ENCODE data around the gene CAMSAP3. TPM values are rescaled to one million over a fixed set of nuclear protein-coding genes. Genes with fewer than 3 reads are reported as not detected.

The CAMSAP3 gene
- total and polyA plus RNA-seq, 2 donors (not counting 1 experiment from before 2014, with no cell fraction given), result 1.0 to 1.3 TPM

GRCh38 chr19:7635670-7636069, 40.0 kb downstream of the CAMSAP3 start:
- ChIA-PET CTCF (interaction anchor here (1.8 kb wide), 1 partner anchor 17 kb away, joined by 5 read pairs; no protein-coding TSS in a partner anchor), POLR2A (interaction anchor here (0.5 to 1.2 kb wide), 2 partner anchors 9 to 14 kb away, joined by 3 read pairs; no protein-coding TSS in a partner anchor)
- no peak overlapping the region for H3K27ac ChIP-seq (ENCODE audit: low read length in 2 of 2)
- H3K9me3 Mint-ChIP-seq (ENCODE audit: insufficient read depth), result no peaks in the 10 kb centered on the region
- peak overlapping the region; percentile 97 for H3K4me2 ChIP-seq (replicated peaks; ENCODE audit: low read depth, low read length, poor library complexity, severe bottlenecking)
- peaks cover 0 to 7% (median 0%) of the 10 kb centered on the region in 3 donors for H3K9me3 ChIP-seq (ENCODE audit: control extremely low read depth in 1 of 3, control insufficient read depth in 2 of 3, insufficient read depth in 1 of 3, low read length in 2 of 3)
- peaks cover 5% of the 10 kb centered on the region for H4K20me1 ChIP-seq (ENCODE audit: control insufficient read depth, insufficient read depth, low read length, poor library complexity, severe bottlenecking)
- WGBS (ENCODE audit: insufficient coverage), result no CpG with 5 or more reads among the region's 6 CpGs
- peaks cover 46% of the 10 kb centered on the region for H3K4me1 Mint-ChIP-seq
- H3K9ac ChIP-seq (ENCODE audit: low read length), result no peak overlapping the region
- peaks cover 77% of the 10 kb centered on the region for H3K79me2 ChIP-seq (ENCODE audit: control insufficient read depth, insufficient read depth, low read length)
- no peak overlapping the region for H2AFZ ChIP-seq (ENCODE audit: insufficient read depth, low read depth, low read length, poor library complexity, severe bottlenecking)
- intact Hi-C loops (cut with micrococcal nuclease), result no loop called here
- peaks cover 4 to 21% of the 10 kb centered on the region in 2 experiments for H3K36me3 ChIP-seq (replicated peaks in 1 of 2; ENCODE audit: control extremely low read depth in 1 of 2, control insufficient read depth in 1 of 2, extremely low read depth in 1 of 2, insufficient read depth in 2 of 2, low read length in 1 of 2)
- H3K4me3 Mint-ChIP-seq, result peak overlapping the region; percentile 80
- TF ChIP-seq EZH2 (IDR thresholded peaks at IDR 0.05; ENCODE audit: borderline replicate concordance, insufficient read depth, low read depth, low read length, poor library complexity, severe bottlenecking) (no peak), CTCF (IDR thresholded peaks at IDR 0.05) (no peak)
- H3K27me3 ChIP-seq (replicated peaks in 1 of 4; ENCODE audit: control extremely low read depth in 1 of 4, control insufficient read depth in 3 of 4, insufficient read depth in 4 of 4, low read length in 3 of 4), result no peaks in the 10 kb centered on the region
- no peaks in the 10 kb centered on the region for H3K27me3 Mint-ChIP-seq
- H3K4me3 ChIP-seq (ENCODE audit: control extremely low read depth in 1 of 5, extremely low read depth in 1 of 5, insufficient read depth in 1 of 5, low read depth in 2 of 5, low read length in 4 of 5), result no peak overlapping the region
- no peak for DNase-seq
- H3K4me1 ChIP-seq (ENCODE audit: control insufficient read depth in 2 of 2, insufficient read depth in 2 of 2, low read length in 2 of 2), result peaks cover 19 to 23% of the 10 kb centered on the region in 2 donors
- H3K27ac Mint-ChIP-seq, result peak overlapping the region; percentile 86
- ATAC-seq (ENCODE audit: low read depth), result no peak

GRCh38 chr19:7636317-7636690, 40.6 kb downstream of the CAMSAP3 start:
- Histone ChIP-seq H3K4me1 (ENCODE audit: control insufficient read depth in 2 of 2, insufficient read depth in 2 of 2, low read length in 2 of 2) (peaks cover 17 to 21% of the 10 kb centered on the region in 2 donors), H3K27me3 (replicated peaks in 1 of 4; ENCODE audit: control extremely low read depth in 1 of 4, control insufficient read depth in 3 of 4, insufficient read depth in 4 of 4, low read length in 3 of 4) (no peaks in the 10 kb centered on the region), H3K36me3 (replicated peaks in 1 of 2; ENCODE audit: control extremely low read depth in 1 of 2, control insufficient read depth in 1 of 2, extremely low read depth in 1 of 2, insufficient read depth in 2 of 2, low read length in 1 of 2) (peaks cover 4 to 27% of the 10 kb centered on the region in 2 experiments), H3K27ac (ENCODE audit: low read length in 2 of 2) (peak overlapping the region; percentile 68 to 93), H3K79me2 (ENCODE audit: control insufficient read depth, insufficient read depth, low read length) (peaks cover 72% of the 10 kb centered on the region), H3K9me3 (ENCODE audit: control extremely low read depth in 1 of 3, control insufficient read depth in 2 of 3, insufficient read depth in 1 of 3, low read length in 2 of 3) (peaks cover 0 to 7% (median 0%) of the 10 kb centered on the region in 3 donors), H3K4me2 (replicated peaks; ENCODE audit: low read depth, low read length, poor library complexity, severe bottlenecking) (peak overlapping the region; percentile 97), H3K9ac (ENCODE audit: low read length) (peak overlapping the region; percentile 86), H3K4me3 (ENCODE audit: control extremely low read depth in 1 of 5, extremely low read depth in 1 of 5, insufficient read depth in 1 of 5, low read depth in 2 of 5, low read length in 4 of 5) (peak overlapping the region in 4 of 5 experiments; percentile 43 to 89 (median 80)), H4K20me1 (ENCODE audit: control insufficient read depth, insufficient read depth, low read length, poor library complexity, severe bottlenecking) (peaks cover 11% of the 10 kb centered on the region), H2AFZ (ENCODE audit: insufficient read depth, low read depth, low read length, poor library complexity, severe bottlenecking) (peak overlapping the region; percentile 81)
- peak overlapping the region; percentile 90 for H3K4me3 Mint-ChIP-seq
- H3K27ac Mint-ChIP-seq, result peak overlapping the region; percentile 94
- H3K27me3 Mint-ChIP-seq, result no peaks in the 10 kb centered on the region
- intact Hi-C loops (cut with micrococcal nuclease), result no loop called here
- WGBS (ENCODE audit: insufficient coverage), result 85% methylated on average over 16 of the region's 16 CpGs
- no peak for ATAC-seq (ENCODE audit: low read depth)
- CTCF ChIA-PET, result interaction anchor here (1.8 kb wide), 1 partner anchor 16 kb away, joined by 5 read pairs; no protein-coding TSS in a partner anchor
- no peaks in the 10 kb centered on the region for H3K9me3 Mint-ChIP-seq (ENCODE audit: insufficient read depth)
- POLR2A ChIA-PET, result interaction anchor here (0.5 to 1.2 kb wide), 2 partner anchors 10 to 14 kb away, joined by 3 read pairs; no protein-coding TSS in a partner anchor
- no peak for TF ChIP-seq CTCF (IDR thresholded peaks at IDR 0.05)
- no peak for TF ChIP-seq EZH2 (IDR thresholded peaks at IDR 0.05; ENCODE audit: borderline replicate concordance, insufficient read depth, low read depth, low read length, poor library complexity, severe bottlenecking)
- DNase-seq, result no peak
- H3K4me1 Mint-ChIP-seq, result peaks cover 41% of the 10 kb centered on the region

All from B cell (primary cell).